Spleen (tissue), 11 donors: ENCODE data around the gene GRIPAP1. TPM values are rescaled to one million over a fixed set of nuclear protein-coding genes. Genes with fewer than 3 reads are reported as not detected.

Experiments used
- DNase-seq: peaks from one replicate; pipeline ENCODE4 v3.0.0-alpha.2; 2020
- H3K27ac ChIP-seq, 8 donors: fragments of 200-600 bp; sonication (generic) in 7 of 8; 1 replicate in 4 of 8; 2 replicates in 4 of 8; pipeline versions ENCODE4 v1.5.0 to v1.8.0; 2016 to 2021; ENCODE audit warnings: inconsistent platforms in 4 of 8, mild to moderate bottlenecking in 4 of 8, moderate library complexity in 1 of 8
- H3K27me3 ChIP-seq, 7 donors: fragments of 200-600 bp; sonication (generic) in 6 of 7; replicated peaks in 1 of 7; 1 replicate in 4 of 7; 2 replicates in 3 of 7; pipeline versions ENCODE4 v1.5.0 to v1.8.0; 2016 to 2021; ENCODE audit warnings: inconsistent platforms in 3 of 7, mild to moderate bottlenecking in 1 of 7
- H3K36me3 ChIP-seq, 6 donors: fragments of 200-600 bp; sonication (generic) in 5 of 6; 1 replicate in 4 of 6; 2 replicates in 2 of 6; pipeline versions ENCODE4 v1.5.0 to v1.8.0; 2016 to 2021; ENCODE audit warnings: inconsistent platforms in 2 of 6
- H3K4me1 ChIP-seq, 6 donors: fragments of 200-600 bp; sonication (generic) in 5 of 6; 1 replicate in 3 of 6; 2 replicates in 3 of 6; pipeline versions ENCODE4 v1.5.0 to v1.8.0; 2016 to 2021; ENCODE audit warnings: inconsistent platforms in 3 of 6
- H3K4me3 ChIP-seq, 8 donors: fragments of 200-600 bp; sonication (generic) in 7 of 8; 1 replicate in 4 of 8; 2 replicates in 4 of 8; pipeline versions ENCODE4 v1.5.0 to v1.8.0; 2016 to 2021; ENCODE audit warnings: inconsistent platforms in 4 of 8, mild to moderate bottlenecking in 4 of 8, moderate library complexity in 2 of 8
- H3K9me3 ChIP-seq, 8 donors: fragments of 200-600 bp; sonication (generic) in 7 of 8; 1 replicate in 4 of 8; 2 replicates in 4 of 8; pipeline versions ENCODE4 v1.5.0 to v1.8.0; 2016 to 2021; ENCODE audit warnings: inconsistent platforms in 4 of 8
- POLR2A ChIP-seq, 3 donors: fragments of 450-650 bp; IDR thresholded peaks; one replicate each; pipeline ENCODE4 v1.5.1; 2017; ENCODE audit warnings: antibody characterized with exemption in 3 of 3, mild to moderate bottlenecking in 1 of 3
- POLR2AphosphoS5 ChIP-seq, 3 donors: sonication (generic); formaldehyde crosslinking; IDR thresholded peaks; one replicate each; pipeline ENCODE4 v1.5.1; 2017; ENCODE audit warnings: antibody characterized with exemption in 3 of 3
- WGBS, 5 donors: extraction: QIAGEN DNeasy Blood & Tissue Kit in 3 of 5; methylation state at CpG; one replicate each; pipeline versions ENCODE4 v1.1.5 to v1.1.7; 2013 to 2018; 5-methylcytosine and 5-hydroxymethylcytosine counted together
- intact Hi-C: fragments of 100-400 bp; cut with DNase I; formaldehyde crosslinking; loops from one replicate; pipeline ENCODE4 v1.15.0; 2023; ENCODE audit warnings: low total_unique reads
- polyA plus RNA-seq, 3 donors: library from polyadenylated mRNA; stranded (reverse); fragments of 200-250 nt; gene quantifications; one replicate each; pipeline ENCODE4 v1.2.1, GENCODE V29; 2013
- total RNA-seq, 7 donors: library from RNA; depleted of rRNA in 3 of 7; stranded (reverse); fragments of >200 nt in 3 of 7; fragmentation: NEBNext Ultra II Directional in 4 of 7; extraction: Animal tissue kit (Norgen Biotek cat#: 25700) in 4 of 7; gene quantifications; one replicate each; pipeline versions ENCODE4 v1.1.0 to v1.2.1, GENCODE V29; 2016 to 2021
- TF ChIP-seq, protein P1 (sequence below), 11 experiments: fragments of 200-600 bp in 7 of 11; fragments of 450-650 bp in 4 of 11; sonication (generic) in 4 of 11; IDR thresholded peaks in 8 of 11; conservative IDR thresholded peaks in 3 of 11; 1 replicate in 7 of 11; 2 replicates in 4 of 11; pipeline versions ENCODE4 v1.4.0 to v1.8.0; 2016 to 2021; ENCODE audit warnings: antibody characterized with exemption in 11 of 11, inconsistent platforms in 4 of 11, mild to moderate bottlenecking in 1 of 11
- donor health status: healthy with polysubstance abuse.
- donor health status: DM: no; HTN: no; CAD: no; lungs with moderate emphysema.
- donor health status: DM: no; HTN: no; CAD: no.
- donor health status: Bipolar disorder and iron deficiency.
- donor health status: healthy.
- donor health status: DM: no; HTN: no; CAD: no.
- donor health status: DM: yes; HTN: yes; CAD: no.

The GRIPAP1 gene
- total and polyA plus RNA-seq, 10 donors, result 20.0 to 93.6 (median 62.7) TPM

GRCh38 chrX:48997455-48997854 lies 4.6 kb downstream of the GRIPAP1 start:
- Histone ChIP-seq H3K4me3 (no peak overlapping the region), H3K9me3 (no peaks in the 10 kb centered on the region), H3K27ac (no peak overlapping the region), H3K36me3 (peaks cover 0 to 71% (median 20%) of the 10 kb centered on the region in 6 donors), H3K4me1 (peaks cover 0 to 33% (median 10%) of the 10 kb centered on the region in 6 donors), H3K27me3 (no peaks in the 10 kb centered on the region)
- TF ChIP-seq POLR2A (IDR thresholded peaks at IDR 0.05) (no peak), POLR2AphosphoS5 (IDR thresholded peaks at IDR 0.05) (no peak)
- TF ChIP-seq, protein P1, sequence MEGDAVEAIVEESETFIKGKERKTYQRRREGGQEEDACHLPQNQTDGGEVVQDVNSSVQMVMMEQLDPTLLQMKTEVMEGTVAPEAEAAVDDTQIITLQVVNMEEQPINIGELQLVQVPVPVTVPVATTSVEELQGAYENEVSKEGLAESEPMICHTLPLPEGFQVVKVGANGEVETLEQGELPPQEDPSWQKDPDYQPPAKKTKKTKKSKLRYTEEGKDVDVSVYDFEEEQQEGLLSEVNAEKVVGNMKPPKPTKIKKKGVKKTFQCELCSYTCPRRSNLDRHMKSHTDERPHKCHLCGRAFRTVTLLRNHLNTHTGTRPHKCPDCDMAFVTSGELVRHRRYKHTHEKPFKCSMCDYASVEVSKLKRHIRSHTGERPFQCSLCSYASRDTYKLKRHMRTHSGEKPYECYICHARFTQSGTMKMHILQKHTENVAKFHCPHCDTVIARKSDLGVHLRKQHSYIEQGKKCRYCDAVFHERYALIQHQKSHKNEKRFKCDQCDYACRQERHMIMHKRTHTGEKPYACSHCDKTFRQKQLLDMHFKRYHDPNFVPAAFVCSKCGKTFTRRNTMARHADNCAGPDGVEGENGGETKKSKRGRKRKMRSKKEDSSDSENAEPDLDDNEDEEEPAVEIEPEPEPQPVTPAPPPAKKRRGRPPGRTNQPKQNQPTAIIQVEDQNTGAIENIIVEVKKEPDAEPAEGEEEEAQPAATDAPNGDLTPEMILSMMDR (IDR thresholded peaks at IDR 0.05 in 8 of 11, conservative IDR thresholded peaks at IDR 0.05 in 3 of 11), result no peak
- 86 to 95% (median 89%) methylated on average over 3 of the region's 3 CpGs for WGBS, 5 donors
- no peak for DNase-seq
- intact Hi-C loops, result no loop called here

DNA sequence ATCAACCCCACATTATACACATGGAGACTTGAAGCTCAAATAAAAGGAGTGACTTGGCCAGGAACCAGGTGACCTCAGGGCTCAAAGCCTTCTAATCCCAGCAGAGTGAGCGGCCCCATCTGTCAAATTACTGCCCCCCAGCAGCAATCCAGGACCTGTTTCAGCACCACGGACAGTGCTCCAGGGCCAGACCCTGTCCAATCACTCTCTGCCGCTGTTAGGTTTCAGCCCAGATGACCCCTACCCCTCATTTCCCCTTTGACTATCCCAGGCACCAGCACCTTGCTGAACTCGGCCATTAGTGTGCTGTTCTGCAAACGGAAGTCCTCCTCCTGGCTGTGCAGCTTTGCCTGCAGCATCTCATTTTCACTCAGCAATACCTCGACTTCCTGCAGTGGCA lies 5.1 kb downstream of the GRIPAP1 start:
- Histone ChIP-seq H3K27ac (no peak overlapping the region), H3K9me3 (no peaks in the 10 kb centered on the region), H3K4me1 (peaks cover 0 to 33% (median 10%) of the 10 kb centered on the region in 6 donors), H3K27me3 (no peaks in the 10 kb centered on the region), H3K4me3 (no peak overlapping the region), H3K36me3 (peaks cover 0 to 76% (median 20%) of the 10 kb centered on the region in 6 donors)
- 64 to 89% (median 87%) methylated on average over 3 to 6 of the region's 6 CpGs for whole genome bisulfite sequencing, 5 donors
- intact Hi-C loops, result no loop called here
- no peak for DNase-seq
- TF ChIP-seq POLR2A (IDR thresholded peaks at IDR 0.05) (no peak), POLR2AphosphoS5 (IDR thresholded peaks at IDR 0.05) (no peak)
- TF ChIP-seq, protein P1 (IDR thresholded peaks at IDR 0.05 in 8 of 11, conservative IDR thresholded peaks at IDR 0.05 in 3 of 11), result no peak

GRCh38 chrX:48992341-48992740 lies 9.7 kb downstream of the GRIPAP1 start:
- H3K36me3 ChIP-seq, result peaks cover 0 to 100% (median 27%) of the 10 kb centered on the region in 6 donors
- no peaks in the 10 kb centered on the region for H3K4me1 ChIP-seq
- no peak overlapping the region for H3K27ac ChIP-seq
- H3K27me3 ChIP-seq, result no peaks in the 10 kb centered on the region
- intact Hi-C loops, result no loop called here
- TF ChIP-seq, protein P1 (IDR thresholded peaks at IDR 0.05 in 8 of 11, conservative IDR thresholded peaks at IDR 0.05 in 3 of 11), result no peak
- TF ChIP-seq POLR2AphosphoS5 (IDR thresholded peaks at IDR 0.05), result no peak
- TF ChIP-seq POLR2A (IDR thresholded peaks at IDR 0.05), result no peak
- no peaks in the 10 kb centered on the region for H3K9me3 ChIP-seq
- no peak for DNase-seq
- no peak overlapping the region for H3K4me3 ChIP-seq

- intact Hi-C loops, result no loop called here
- no peak overlapping the region for H3K4me3 ChIP-seq
- H3K27ac ChIP-seq, result no peak overlapping the region
- no peaks in the 10 kb centered on the region for H3K4me1 ChIP-seq
- 73 to 93% (median 81%) methylated on average over 4 of the region's 4 CpGs for WGBS, 5 donors
- no peaks in the 10 kb centered on the region for H3K27me3 ChIP-seq
- peaks cover 0 to 100% (median 26%) of the 10 kb centered on the region in 6 donors for H3K36me3 ChIP-seq
- TF ChIP-seq POLR2AphosphoS5 (IDR thresholded peaks at IDR 0.05), result no peak
- TF ChIP-seq, protein P1 (IDR thresholded peaks at IDR 0.05 in 8 of 11, conservative IDR thresholded peaks at IDR 0.05 in 3 of 11), result no peak
- TF ChIP-seq POLR2A (IDR thresholded peaks at IDR 0.05), result no peak
- no peak for DNase-seq
- H3K9me3 ChIP-seq, result no peaks in the 10 kb centered on the region
Observed at GRCh38 chrX:48989483-48989882, 12.6 kb downstream of the GRIPAP1 start.
